ENCODE measurements around the gene KLHL29.

DNA sequence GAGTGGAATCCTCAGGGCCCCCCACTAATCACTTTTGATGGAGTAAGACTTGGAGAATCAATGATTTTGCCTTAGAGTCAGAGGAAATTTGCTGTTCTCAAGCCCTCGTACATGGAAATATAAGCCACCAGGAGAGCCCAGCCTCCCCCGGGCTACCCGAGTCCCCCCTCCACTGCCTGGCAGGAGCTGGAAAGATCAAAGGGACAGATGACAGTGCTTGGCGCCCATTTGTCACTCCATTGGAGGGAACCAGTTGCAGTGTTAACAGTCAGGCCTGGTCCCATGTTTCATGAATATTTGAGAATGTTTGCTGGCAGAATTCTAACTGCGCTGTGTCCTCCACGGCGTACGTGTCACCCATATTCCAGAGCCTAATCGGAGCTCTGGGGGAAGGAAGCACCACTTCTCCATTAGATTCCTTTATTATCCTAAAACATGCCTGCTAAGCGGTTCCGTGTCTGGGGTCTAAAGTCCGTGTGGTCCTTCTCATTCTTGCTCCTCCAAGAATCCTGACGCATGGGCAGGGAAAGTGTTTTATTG lies 202.4 kb downstream of the KLHL29 start:
- TF ChIP-seq CTCF (IDR thresholded peaks at IDR 0.05) (no peak), POLR2A (IDR thresholded peaks at IDR 0.05) (no peak)
